A673 (cell line): Measurements from ENCODE around the gene SSNA1.

Experiments used
- CTCF ChIP-seq: fragments of 300-800, 200-600 bp; sonication (generic); conservative IDR thresholded peaks from 2 replicates; pipeline ENCODE4 v1.5.1; 2017; ENCODE audit warnings: low read depth, mild to moderate bottlenecking, antibody characterized with exemption, low read length, moderate library complexity, mixed read lengths
- EZH2 ChIP-seq: fragments of 200-600 bp; sonication (generic); IDR thresholded peaks from 2 replicates; pipeline ENCODE4 v1.6.1; 2017; ENCODE audit warnings: borderline replicate concordance, low read depth, mild to moderate bottlenecking, mixed read lengths, antibody characterized with exemption, low read length; ENCODE audit not compliant: poor library complexity, severe bottlenecking

GRCh38 chr9:137191245-137191644, 2.8 kb downstream of the SSNA1 start:
- no peak for TF ChIP-seq CTCF
- TF ChIP-seq EZH2: no peak
